Measurements from ENCODE around the gene LRRC37A3.
"Not testable (repeated sequence)": the region's sequence is repeated elsewhere in the genome, so short reads cannot be mapped to it uniquely, and the experiment has no call there.

DNA sequence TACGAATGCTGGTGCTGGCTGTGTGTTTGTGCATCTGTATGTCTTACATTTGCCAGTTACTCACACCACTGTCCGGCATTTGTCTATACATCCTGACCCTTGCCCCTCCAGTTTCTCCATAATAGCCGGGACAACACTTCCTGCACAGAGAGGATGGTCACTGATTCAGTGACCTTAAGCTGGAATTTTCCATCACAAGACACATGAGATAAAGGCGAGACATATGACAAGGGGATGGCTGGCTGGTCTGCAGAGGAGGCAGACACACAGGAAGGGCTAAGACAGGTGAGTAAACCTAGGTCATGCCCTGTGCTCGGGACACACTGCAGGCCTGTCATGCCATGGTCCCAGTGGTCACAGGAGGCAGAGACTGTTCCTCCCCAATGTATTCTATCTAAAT is 100.4 kb downstream of the LRRC37A3 start:
- TF ChIP-seq HDGF, BHLHE40 (IDR thresholded peaks at IDR 0.05; ENCODE audit: borderline replicate concordance): not testable (repeated sequence)

Measured in HEK293T (cell line).